HCT116 (cell line): ENCODE measurements around the gene CCDC38. TPM values are rescaled to one million over a fixed set of nuclear protein-coding genes. Genes with fewer than 3 reads are reported as not detected.

Experiments used
- ATAC-seq: fragments of 200-7000 bp; cut with Tn5 transposase; 2 replicates; pipeline ENCODE4 v1.9.1; 2020; ENCODE audit warnings: mild to moderate bottlenecking, moderate library complexity
- BruUV-seq: library from RNA; stranded (reverse); fragments of 400-500 nt; replicated peaks from 2 replicates; lab custom pipeline; 2021; lab: Mats Ljungman, UMichigan
- CTCF ChIA-PET: fragments of 300-600 bp; sonication (Branson Sonifier 250); formaldehyde crosslinking; loops from one replicate; lab custom pipeline; 2021; ENCODE audit warnings: antibody characterized with exemption; lab: Charles Lee
- POLR2A ChIA-PET: fragments of 300-600, 350-600 bp; sonication (Branson Sonifier 250); formaldehyde crosslinking; loops from one replicate; lab custom pipeline; 2021; ENCODE audit warnings: antibody characterized with exemption; lab: Charles Lee
- RAD21 ChIA-PET, 2 experiments: fragments of 300-600 bp; sonication (Branson Sonifier 250); formaldehyde crosslinking; loops; one replicate each; lab custom pipeline; 2023; ENCODE audit warnings: low total read pairs in 2 of 2; ENCODE audit not compliant: uncharacterized antibody in 2 of 2, unreplicated experiment in 2 of 2, low non-redundant PET in 1 of 2; lab: Charles Lee
- DNase-seq: peaks from one replicate; pipeline ENCODE4 v3.0.0-alpha.2; 2010; ENCODE audit warnings: low read depth, low spot score
- H2AFZ ChIP-seq: fragments of 200-600 bp; shearing (Covaris generic), sonication (generic); 2 replicates; pipeline ENCODE4 v1.6.1; 2017; ENCODE audit warnings: low read depth, mixed run types, mixed read lengths, antibody characterized with exemption, low read length; ENCODE audit not compliant: poor library complexity, severe bottlenecking
- H3K27ac ChIP-seq: 2 replicates; pipeline ENCODE4 v1.5.1; 2012; ENCODE audit warnings: low read depth, low read length
- H3K27me3 ChIP-seq: fragments of 200-600 bp; sonication (generic); 2 replicates; pipeline ENCODE4 v1.6.1; 2016; ENCODE audit warnings: mixed run types, low read length, mixed read lengths; ENCODE audit not compliant: insufficient read depth
- H3K36me3 ChIP-seq, 2 experiments: fragments of 200-500 bp in 1 of 2; fragments of 200-600 bp in 1 of 2; sonication (Bioruptor generic) in 1 of 2; sonication (generic) in 1 of 2; 2 replicates each; pipeline versions ENCODE4 v1.5.1 to v1.6.1; 2014 to 2016; ENCODE audit warnings: low read length in 2 of 2, inconsistent platforms in 1 of 2, mixed read lengths in 1 of 2, mixed run types in 1 of 2; ENCODE audit not compliant: insufficient read depth in 2 of 2, control insufficient read depth in 1 of 2
- H3K4me1 ChIP-seq, 2 experiments: fragments of 200-600 bp in 1 of 2; sonication (generic) in 1 of 2; 2 replicates each; pipeline versions ENCODE4 v1.5.1 to v1.6.1; 2012 to 2017; ENCODE audit warnings: low read length in 2 of 2, inconsistent platforms in 1 of 2, mild to moderate bottlenecking in 1 of 2, mixed read lengths in 1 of 2, mixed run types in 1 of 2, moderate library complexity in 1 of 2; ENCODE audit not compliant: insufficient read depth in 2 of 2, control insufficient read depth in 1 of 2
- H3K4me2 ChIP-seq: fragments of 200-600 bp; sonication (generic); 2 replicates; pipeline ENCODE4 v1.6.1; 2017; ENCODE audit warnings: mixed run types, low read length, mixed read lengths
- H3K4me3 ChIP-seq, 2 experiments: fragments of 200-600 bp in 1 of 2; sonication (generic) in 1 of 2; replicated peaks in 1 of 2; 2 replicates each; pipeline ENCODE4 v1.5.1; 2011 to 2016; ENCODE audit warnings: low read length in 2 of 2, control low read depth in 1 of 2, low read depth in 1 of 2, mild to moderate bottlenecking in 1 of 2, mixed read lengths in 1 of 2, mixed run types in 1 of 2
- H3K79me2 ChIP-seq: fragments of 200-600 bp; sonication (generic); 2 replicates; pipeline ENCODE4 v1.6.1; 2017; ENCODE audit warnings: mild to moderate bottlenecking, mixed run types, low read length, moderate library complexity, mixed read lengths; ENCODE audit not compliant: insufficient read depth
- H3K9ac ChIP-seq: fragments of 200-600 bp; sonication (generic); 2 replicates; pipeline ENCODE4 v1.6.1; 2016; ENCODE audit warnings: low read length, mixed read lengths
- H3K9me2 ChIP-seq: fragments of 200-600 bp; sonication (generic), shearing (Covaris generic); 2 replicates; pipeline ENCODE4 v1.6.1; 2017; ENCODE audit warnings: mixed run types, mild to moderate bottlenecking, moderate library complexity; ENCODE audit not compliant: insufficient read depth
- H3K9me3 ChIP-seq, 2 experiments: fragments of 200-500 bp in 1 of 2; fragments of 200-600 bp in 1 of 2; sonication (Bioruptor generic) in 1 of 2; sonication (generic) in 1 of 2; 2 replicates each; pipeline ENCODE4 v1.6.1; 2014 to 2017; ENCODE audit warnings: low read length in 2 of 2, mixed read lengths in 2 of 2, inconsistent platforms in 1 of 2, low read depth in 1 of 2, mild to moderate bottlenecking in 1 of 2, mixed run types in 1 of 2, moderate library complexity in 1 of 2; ENCODE audit not compliant: control insufficient read depth in 1 of 2, insufficient read depth in 1 of 2
- H4K20me1 ChIP-seq: fragments of 200-600 bp; sonication (generic), shearing (Covaris generic); 2 replicates; pipeline ENCODE4 v1.6.1; 2017; ENCODE audit warnings: mixed run types, mild to moderate bottlenecking, moderate library complexity; ENCODE audit not compliant: insufficient read depth
- CBX3 ChIP-seq: IDR thresholded peaks from 2 replicates; pipeline ENCODE4 v1.6.1; 2012; ENCODE audit warnings: low read depth
- CEBPB ChIP-seq: IDR thresholded peaks from 2 replicates; pipeline ENCODE4 v1.6.1; 2012; ENCODE audit warnings: low read depth
- EGR1 ChIP-seq: IDR thresholded peaks from 2 replicates; pipeline ENCODE4 v1.6.1; 2012; ENCODE audit warnings: low read depth
- EZH2 ChIP-seq: fragments of 200-600 bp; sonication (generic); IDR thresholded peaks from 2 replicates; pipeline ENCODE4 v1.6.1; 2017; ENCODE audit warnings: antibody characterized with exemption, mixed run types
- EZH2phosphoT487 ChIP-seq: fragments of 200-600 bp; IDR thresholded peaks from 2 replicates; pipeline ENCODE4 v1.6.1; 2018; ENCODE audit warnings: antibody characterized with exemption, borderline replicate concordance
- JUND ChIP-seq: IDR thresholded peaks from 2 replicates; pipeline ENCODE4 v1.6.1; 2012
- POLR2AphosphoS5 ChIP-seq: IDR thresholded peaks from 2 replicates; pipeline ENCODE4 v1.6.1; 2011; ENCODE audit warnings: mild to moderate bottlenecking, low read depth, low read length, moderate library complexity
- RAD21 ChIP-seq: IDR thresholded peaks from 2 replicates; pipeline ENCODE4 v1.6.1; 2012; ENCODE audit warnings: low read depth, mild to moderate bottlenecking
- SIN3A ChIP-seq: IDR thresholded peaks from 2 replicates; pipeline ENCODE4 v1.6.1; 2012; ENCODE audit warnings: low read depth
- YY1 ChIP-seq: IDR thresholded peaks from 2 replicates; pipeline ENCODE4 v1.6.1; 2011; ENCODE audit warnings: low read length, low read depth, moderate library complexity, mild to moderate bottlenecking; ENCODE audit not compliant: insufficient replicate concordance; ENCODE audit errors: extremely low read depth
- ZBTB33 ChIP-seq: IDR thresholded peaks from 2 replicates; pipeline ENCODE4 v1.6.1; 2011; ENCODE audit warnings: mild to moderate bottlenecking, low read length, moderate library complexity; ENCODE audit not compliant: insufficient replicate concordance; ENCODE audit errors: extremely low read depth
- ZFX ChIP-seq: fragments of 450-650 bp; IDR thresholded peaks from 2 replicates; pipeline ENCODE4 v1.6.1; 2017
- ZNF274 ChIP-seq: fragments of 200-500 bp; sonication (Bioruptor generic); IDR thresholded peaks from 2 replicates; pipeline ENCODE4 v1.6.1; 2014; ENCODE audit warnings: mild to moderate bottlenecking, low read depth, low read length, inconsistent platforms
- intact Hi-C: fragments of 100-400 bp; cut with micrococcal nuclease; formaldehyde crosslinking; loops from 2 replicates; pipeline ENCODE4 v1.10.0; 2022
- total RNA-seq: library from RNA; stranded (reverse); gene quantifications from one replicate; pipeline ENCODE4 v1.2.1, GENCODE V29; 2021; ENCODE audit not compliant: unreplicated experiment
- TF ChIP-seq, protein P1 (sequence below), 3 experiments: fragments of 200-600 bp in 1 of 3; sonication (generic) in 1 of 3; IDR thresholded peaks in 2 of 3; conservative IDR thresholded peaks in 1 of 3; 2 replicates each; pipeline ENCODE4 v1.5.1; 2012 to 2017; ENCODE audit warnings: low read depth in 2 of 3, low read length in 2 of 3, antibody characterized with exemption in 1 of 3, borderline replicate concordance in 1 of 3, control low read depth in 1 of 3, mild to moderate bottlenecking in 1 of 3, mixed read lengths in 1 of 3, mixed run types in 1 of 3, moderate library complexity in 1 of 3; ENCODE audit not compliant: insufficient read depth in 1 of 3
- TF ChIP-seq, protein P2 (sequence below): IDR thresholded peaks from 2 replicates; pipeline ENCODE4 v1.6.1; 2012
- TF ChIP-seq, protein P3 (sequence below): IDR thresholded peaks from 2 replicates; pipeline ENCODE4 v1.6.1; 2012; ENCODE audit warnings: low read depth

Gene CCDC38
- total RNA-seq, 1 experiment from 2014 or later, result 0.27 TPM

GRCh38 chr12:95882080-95882479 lies 60.3 kb downstream of the CCDC38 start:
- H3K36me3 ChIP-seq, result no peaks in the 10 kb centered on the region
- no peaks in the 10 kb centered on the region for H4K20me1 ChIP-seq
- no peaks in the 10 kb centered on the region for H3K27me3 ChIP-seq
- H2AFZ ChIP-seq, result no peak overlapping the region
- CTCF ChIA-PET, result no interaction called here
- RAD21 ChIA-PET, result no interaction called here
- intact Hi-C loops, result no loop called here
- no peak overlapping the region for H3K9ac ChIP-seq
- no peak overlapping the region for H3K4me3 ChIP-seq
- BruUV-seq, result no TSS peak
- POLR2A ChIA-PET, result no interaction called here
- H3K79me2 ChIP-seq, result no peaks in the 10 kb centered on the region
- no peaks in the 10 kb centered on the region for H3K9me2 ChIP-seq
- ATAC-seq, result no peak
- peaks cover 0 to 4% of the 10 kb centered on the region in 2 experiments; a peak in 1 of 4 replicates for H3K4me1 ChIP-seq
- no peaks in the 10 kb centered on the region; a peak in 1 of 4 replicates for H3K9me3 ChIP-seq
- TF ChIP-seq ZNF274 (no peak), RAD21 (no peak), CBX3 (no peak), CEBPB (no peak), YY1 (no peak), SIN3A (no peak), POLR2AphosphoS5 (no peak), EZH2 (no peak), JUND (no peak), EZH2phosphoT487 (no peak), EGR1 (no peak), ZBTB33 (no peak), ZFX (no peak)
- TF ChIP-seq, protein P1, sequence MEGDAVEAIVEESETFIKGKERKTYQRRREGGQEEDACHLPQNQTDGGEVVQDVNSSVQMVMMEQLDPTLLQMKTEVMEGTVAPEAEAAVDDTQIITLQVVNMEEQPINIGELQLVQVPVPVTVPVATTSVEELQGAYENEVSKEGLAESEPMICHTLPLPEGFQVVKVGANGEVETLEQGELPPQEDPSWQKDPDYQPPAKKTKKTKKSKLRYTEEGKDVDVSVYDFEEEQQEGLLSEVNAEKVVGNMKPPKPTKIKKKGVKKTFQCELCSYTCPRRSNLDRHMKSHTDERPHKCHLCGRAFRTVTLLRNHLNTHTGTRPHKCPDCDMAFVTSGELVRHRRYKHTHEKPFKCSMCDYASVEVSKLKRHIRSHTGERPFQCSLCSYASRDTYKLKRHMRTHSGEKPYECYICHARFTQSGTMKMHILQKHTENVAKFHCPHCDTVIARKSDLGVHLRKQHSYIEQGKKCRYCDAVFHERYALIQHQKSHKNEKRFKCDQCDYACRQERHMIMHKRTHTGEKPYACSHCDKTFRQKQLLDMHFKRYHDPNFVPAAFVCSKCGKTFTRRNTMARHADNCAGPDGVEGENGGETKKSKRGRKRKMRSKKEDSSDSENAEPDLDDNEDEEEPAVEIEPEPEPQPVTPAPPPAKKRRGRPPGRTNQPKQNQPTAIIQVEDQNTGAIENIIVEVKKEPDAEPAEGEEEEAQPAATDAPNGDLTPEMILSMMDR (IDR thresholded peaks at IDR 0.05 in 2 of 3, conservative IDR thresholded peaks at IDR 0.05 in 1 of 3; ENCODE audit: borderline replicate concordance in 1 of 3, insufficient read depth in 1 of 3, low read depth in 2 of 3, low read length in 2 of 3), result no peak
- TF ChIP-seq, protein P2, sequence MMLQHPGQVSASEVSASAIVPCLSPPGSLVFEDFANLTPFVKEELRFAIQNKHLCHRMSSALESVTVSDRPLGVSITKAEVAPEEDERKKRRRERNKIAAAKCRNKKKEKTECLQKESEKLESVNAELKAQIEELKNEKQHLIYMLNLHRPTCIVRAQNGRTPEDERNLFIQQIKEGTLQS, result no peak
- TF ChIP-seq, protein P3, sequence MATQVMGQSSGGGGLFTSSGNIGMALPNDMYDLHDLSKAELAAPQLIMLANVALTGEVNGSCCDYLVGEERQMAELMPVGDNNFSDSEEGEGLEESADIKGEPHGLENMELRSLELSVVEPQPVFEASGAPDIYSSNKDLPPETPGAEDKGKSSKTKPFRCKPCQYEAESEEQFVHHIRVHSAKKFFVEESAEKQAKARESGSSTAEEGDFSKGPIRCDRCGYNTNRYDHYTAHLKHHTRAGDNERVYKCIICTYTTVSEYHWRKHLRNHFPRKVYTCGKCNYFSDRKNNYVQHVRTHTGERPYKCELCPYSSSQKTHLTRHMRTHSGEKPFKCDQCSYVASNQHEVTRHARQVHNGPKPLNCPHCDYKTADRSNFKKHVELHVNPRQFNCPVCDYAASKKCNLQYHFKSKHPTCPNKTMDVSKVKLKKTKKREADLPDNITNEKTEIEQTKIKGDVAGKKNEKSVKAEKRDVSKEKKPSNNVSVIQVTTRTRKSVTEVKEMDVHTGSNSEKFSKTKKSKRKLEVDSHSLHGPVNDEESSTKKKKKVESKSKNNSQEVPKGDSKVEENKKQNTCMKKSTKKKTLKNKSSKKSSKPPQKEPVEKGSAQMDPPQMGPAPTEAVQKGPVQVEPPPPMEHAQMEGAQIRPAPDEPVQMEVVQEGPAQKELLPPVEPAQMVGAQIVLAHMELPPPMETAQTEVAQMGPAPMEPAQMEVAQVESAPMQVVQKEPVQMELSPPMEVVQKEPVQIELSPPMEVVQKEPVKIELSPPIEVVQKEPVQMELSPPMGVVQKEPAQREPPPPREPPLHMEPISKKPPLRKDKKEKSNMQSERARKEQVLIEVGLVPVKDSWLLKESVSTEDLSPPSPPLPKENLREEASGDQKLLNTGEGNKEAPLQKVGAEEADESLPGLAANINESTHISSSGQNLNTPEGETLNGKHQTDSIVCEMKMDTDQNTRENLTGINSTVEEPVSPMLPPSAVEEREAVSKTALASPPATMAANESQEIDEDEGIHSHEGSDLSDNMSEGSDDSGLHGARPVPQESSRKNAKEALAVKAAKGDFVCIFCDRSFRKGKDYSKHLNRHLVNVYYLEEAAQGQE, result no peak
- H3K27ac ChIP-seq, result no peak overlapping the region
- DNase-seq, result no peak
- no peak overlapping the region for H3K4me2 ChIP-seq
